Endometrial microvascular endothelial cells (primary cell): ENCODE results near the gene ZNF507. TPM values are rescaled to one million over a fixed set of nuclear protein-coding genes. Genes with fewer than 3 reads are reported as not detected.

Experiments used
- in situ Hi-C: cut with HindIII; loops from 2 replicates; pipeline ENCODE4 v1.10.0; 2017; ENCODE audit warnings: low sequenced_read_pairs, low pct_unique_long_range_greater_than_20kb; ENCODE audit errors: inconsistent ontology term
- total RNA-seq: library from RNA; depleted of rRNA; stranded (reverse); fragments of >200 nt; gene quantifications from one replicate; pipeline ENCODE4 v1.2.3, GENCODE V29; 2015; ENCODE audit errors: inconsistent ontology term

The ZNF507 gene
- total RNA-seq = 8.1 TPM

DNA sequence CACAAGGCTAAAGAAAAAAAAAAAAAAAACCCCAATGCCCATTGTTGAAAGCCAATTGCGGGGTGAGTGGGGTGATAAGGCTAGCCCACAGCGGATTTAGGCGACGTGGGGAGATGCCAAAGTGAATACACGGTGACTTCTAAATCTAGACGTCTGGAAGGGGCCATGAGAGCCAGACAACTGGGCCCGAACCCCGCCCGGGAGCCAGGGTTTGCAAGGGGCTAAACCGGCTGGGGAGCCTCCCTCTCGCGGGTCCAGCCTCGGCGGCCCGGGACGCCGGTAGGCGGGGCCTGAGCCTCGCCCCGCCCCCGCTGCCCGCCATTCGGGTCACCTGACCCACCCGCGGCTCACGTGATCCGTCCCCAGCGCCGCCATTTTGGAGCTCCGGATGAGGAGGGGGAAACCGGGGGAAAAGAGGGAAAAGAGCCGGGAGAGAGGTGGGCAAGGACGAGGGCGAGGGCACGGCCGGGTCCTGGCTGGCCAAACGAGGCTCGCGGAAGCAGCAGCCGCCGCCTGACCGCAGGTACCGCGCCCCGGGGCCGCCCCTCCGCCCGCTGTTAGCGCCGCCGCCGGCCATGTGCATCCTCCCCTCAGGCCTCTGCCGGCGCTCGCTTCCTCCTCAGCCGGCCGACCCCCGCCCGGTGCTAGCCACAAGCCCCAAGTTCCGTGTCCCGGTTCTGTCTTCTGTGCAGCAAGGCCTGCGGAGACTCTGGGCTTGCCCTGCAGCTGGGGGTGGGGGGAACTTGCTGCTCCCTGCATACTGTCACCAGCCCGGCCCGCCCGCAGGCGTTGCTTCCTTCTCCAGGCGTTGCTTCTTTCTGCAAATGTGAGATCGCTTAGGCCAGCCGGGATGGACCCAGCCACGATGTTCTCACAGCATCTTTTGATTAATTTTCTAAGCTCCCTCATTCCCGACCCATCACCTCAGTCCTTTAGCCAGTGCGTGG is at the start of gene ZNF507:
TSS of gene ZNF507 (plus strand) at position 350 of the 947 bp plus-strand sequence. CDS start 7,221 bp downstream, outside the sequence.
- in situ Hi-C loops = no loop called here

DNA sequence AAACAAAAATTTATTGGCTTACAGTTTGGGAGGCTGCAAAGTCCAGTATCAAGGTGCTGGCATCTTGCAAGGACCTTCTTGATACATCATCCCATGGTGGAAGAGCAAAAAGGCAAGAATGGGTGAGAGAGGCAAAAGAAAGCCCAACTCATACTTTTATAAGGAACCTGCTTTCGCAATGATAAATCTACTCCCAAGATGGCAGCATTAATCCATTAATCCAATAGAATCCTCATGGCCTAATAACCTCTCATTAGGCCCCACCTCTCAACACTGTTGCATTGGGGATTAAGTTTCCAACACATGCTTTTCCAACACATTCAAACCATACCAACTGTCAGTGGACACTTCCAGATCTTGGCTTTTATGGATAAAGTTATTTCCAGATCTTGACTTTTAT is 48.7 kb upstream of the ZNF507 start:
- in situ Hi-C loops = no loop called here

DNA sequence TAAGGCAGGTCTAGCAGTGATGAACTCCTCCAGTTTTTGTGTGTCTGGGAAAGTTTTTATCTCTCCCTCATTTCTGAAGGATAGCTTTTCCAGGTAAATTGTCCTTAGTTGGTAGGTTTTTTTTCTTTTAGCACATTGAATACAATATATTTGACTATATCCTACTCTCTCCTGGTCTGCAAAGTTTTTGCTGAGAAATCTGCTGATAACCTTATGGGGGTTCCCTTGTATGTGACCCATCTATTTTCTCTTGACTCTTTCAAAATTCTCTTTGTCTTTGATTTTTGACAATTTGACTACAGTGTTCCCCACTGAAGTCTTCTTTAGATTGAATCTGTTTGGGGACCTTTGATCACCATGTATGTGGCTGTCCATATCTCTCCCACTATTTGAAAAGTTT is 42.6 kb upstream of the ZNF507 start:
- in situ Hi-C loops = no loop called here

GRCh38 chr19:32303193-32303592 is 42.2 kb upstream of the ZNF507 start:
- in situ Hi-C loops = no loop called here

DNA sequence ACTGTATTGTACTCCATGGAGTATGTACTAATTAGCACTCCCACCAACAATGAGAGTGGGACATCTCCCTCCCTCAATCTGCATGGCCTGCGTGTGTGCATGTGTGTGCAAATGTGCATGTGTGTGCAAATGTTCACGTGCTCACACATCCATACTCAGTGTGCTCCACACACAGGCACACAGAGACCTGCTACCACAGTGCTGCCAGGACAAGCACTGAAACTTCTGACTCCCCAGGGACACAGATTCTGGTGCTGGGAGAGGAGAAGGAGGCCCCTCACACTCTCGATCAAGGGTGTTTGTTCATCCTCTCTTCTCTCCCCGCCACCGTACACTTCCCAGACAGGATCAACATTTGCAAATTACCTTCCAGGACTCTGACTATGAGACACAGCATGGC is 37.8 kb upstream of the ZNF507 start:
- in situ Hi-C loops = no loop called here

GRCh38 chr19:32308431-32309077 is 36.9 kb upstream of the ZNF507 start:
- in situ Hi-C loops = no loop called here

DNA sequence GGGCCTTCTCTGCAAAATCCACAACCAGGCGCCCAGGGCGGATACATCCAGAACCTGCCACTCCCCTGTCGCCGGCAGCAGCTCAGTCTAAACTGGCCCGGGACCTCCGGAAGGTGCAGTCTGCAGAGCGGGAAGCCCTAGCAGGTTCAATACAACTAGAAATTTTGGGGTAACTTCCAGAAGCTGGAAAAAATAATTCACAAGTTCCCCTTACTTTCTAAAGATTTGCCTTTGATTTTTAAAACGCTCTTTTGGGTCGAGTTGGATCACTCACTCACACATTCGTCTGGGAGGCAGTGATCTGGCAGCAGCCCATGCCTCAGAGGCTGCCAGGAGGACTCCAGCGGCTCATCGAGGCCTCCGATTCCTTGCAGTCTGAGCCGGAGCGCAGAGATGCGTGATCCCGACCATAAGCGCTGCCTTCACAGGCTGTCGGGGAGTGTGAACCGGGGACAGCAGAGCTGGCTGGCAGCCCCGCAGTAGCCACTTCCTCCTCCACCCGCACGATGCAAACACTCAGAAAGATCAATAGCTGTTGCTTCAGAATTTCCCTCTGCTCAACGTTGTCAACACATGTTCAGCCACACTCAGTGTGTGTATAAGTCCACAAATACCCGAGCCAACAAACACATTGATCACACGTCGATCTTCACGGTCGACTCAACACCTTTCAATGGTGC is 35.6 kb upstream of the ZNF507 start:
- in situ Hi-C loops = no loop called here

DNA sequence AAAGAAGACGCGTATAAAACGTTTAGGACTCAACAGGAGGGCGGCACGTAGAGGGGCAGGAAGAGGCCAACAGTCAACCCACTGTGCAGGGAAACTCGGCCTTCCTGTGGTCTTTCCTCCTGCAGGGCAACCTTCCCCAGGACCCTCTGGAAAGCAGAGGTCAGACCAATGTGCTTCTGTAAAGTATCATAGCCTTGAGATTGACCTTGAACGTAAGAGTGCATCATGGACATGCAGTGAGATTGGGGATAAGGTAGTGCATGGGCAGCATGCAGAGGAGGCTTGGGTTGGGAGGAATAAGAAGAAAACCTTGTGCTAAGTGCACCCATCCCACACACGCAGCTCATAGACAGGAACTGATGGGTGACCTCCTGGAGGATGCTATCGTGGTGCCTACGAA is 34.0 kb upstream of the ZNF507 start:
- in situ Hi-C loops = no loop called here

- in situ Hi-C loops = no loop called here
Observed at GRCh38 chr19:32313569-32314265, 31.7 kb upstream of the ZNF507 start.

GRCh38 chr19:32316034-32316433 is 29.4 kb upstream of the ZNF507 start:
- in situ Hi-C loops = no loop called here

DNA sequence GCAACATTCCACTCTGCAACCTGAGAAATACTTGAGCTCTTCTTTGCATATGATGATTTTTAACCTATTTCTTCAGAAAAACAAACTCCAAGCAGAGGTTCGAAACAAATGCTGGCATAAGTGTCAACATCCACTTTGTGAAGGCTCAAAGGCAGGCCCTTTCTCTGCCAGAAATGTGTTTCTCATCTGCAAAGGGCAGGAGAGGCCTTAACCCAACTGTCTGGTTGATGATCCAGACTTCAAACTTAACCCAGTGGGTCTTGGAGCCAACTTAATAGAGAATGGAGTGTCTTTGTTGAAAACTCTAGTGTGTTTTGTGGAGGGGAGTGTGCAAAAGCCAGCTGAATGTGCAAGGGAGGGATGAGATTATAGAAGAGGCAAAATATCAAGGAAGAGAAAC is 28.3 kb upstream of the ZNF507 start:
- in situ Hi-C loops = no loop called here

DNA sequence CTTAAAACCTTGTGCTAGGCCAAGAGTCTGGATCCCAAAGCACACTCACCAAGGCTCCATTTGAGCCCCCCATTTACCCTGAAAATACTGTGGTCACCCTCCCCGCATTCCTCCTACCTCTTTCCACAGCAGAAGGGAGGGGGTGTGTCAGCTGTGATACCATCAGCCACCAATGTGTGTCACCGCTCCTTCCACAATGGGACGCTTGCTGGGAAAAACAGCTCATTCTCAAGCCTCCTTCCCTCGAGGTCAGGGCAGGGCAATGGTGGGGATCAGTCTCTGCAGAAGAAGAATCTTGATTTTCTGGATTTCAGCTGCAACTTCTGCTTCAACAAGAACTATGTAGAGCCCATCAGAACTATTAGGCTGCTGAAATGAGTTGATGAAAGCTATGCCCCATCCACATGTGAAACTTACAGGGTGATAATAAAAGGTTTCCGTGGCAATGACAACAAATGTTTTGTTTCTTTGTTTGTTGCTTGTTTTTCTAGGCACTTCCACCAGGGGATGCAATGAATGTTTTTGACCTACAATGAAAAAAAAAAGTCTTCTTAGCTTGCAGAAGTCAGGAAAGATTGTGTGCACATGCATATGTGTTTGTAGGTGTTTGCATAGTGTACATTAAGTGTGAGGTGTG is 26.4 kb upstream of the ZNF507 start:
- in situ Hi-C loops = no loop called here

DNA sequence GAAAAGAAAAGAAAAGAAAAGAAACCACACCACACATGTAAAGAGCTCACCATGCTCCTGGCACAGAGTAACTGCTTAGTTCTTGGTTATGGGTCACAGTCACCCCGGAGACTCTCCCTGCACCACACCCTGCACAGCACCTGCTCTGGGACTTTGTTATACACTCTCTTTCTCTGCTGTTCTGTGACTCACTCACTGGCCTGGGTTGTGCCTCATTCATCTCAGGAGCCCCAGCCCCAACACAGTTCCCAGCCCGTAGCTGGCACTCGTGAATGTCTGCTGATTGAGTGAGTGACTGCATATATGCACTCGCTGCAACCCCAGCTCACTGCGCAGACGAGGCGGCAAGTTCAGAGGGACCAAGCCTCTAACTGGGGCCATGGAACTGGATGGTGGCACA is 22.9 kb upstream of the ZNF507 start:
- in situ Hi-C loops = no loop called here

DNA sequence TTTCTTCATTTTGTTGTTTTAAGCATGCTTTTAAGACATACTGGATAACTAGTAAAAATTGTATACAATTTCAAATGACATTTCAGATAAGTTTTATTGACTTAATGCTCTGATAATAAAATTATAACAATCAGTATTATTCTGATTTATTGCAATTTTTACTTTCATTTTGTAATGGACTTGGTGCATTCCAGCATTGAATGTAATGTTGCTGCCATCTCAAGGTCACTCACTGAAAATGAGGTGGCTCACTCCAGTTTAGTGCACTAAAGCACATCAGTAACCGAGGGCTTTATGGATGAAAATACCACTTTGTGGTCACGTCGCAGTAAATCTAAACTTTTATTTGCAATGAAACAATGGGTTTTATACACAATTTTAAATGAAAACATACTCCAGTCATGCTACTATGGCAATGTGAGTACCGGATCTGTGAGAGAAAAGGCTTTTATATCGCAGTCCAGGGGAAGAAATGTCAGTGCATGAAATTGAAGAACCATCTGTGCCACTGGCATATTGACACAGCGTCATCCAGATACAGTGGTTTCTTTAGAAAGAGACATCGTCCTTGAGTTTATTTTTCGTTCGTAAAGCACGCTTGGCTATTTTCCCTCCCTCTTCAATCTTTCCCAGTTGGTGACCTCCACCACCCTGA is 20.7 kb upstream of the ZNF507 start:
- in situ Hi-C loops = no loop called here

DNA sequence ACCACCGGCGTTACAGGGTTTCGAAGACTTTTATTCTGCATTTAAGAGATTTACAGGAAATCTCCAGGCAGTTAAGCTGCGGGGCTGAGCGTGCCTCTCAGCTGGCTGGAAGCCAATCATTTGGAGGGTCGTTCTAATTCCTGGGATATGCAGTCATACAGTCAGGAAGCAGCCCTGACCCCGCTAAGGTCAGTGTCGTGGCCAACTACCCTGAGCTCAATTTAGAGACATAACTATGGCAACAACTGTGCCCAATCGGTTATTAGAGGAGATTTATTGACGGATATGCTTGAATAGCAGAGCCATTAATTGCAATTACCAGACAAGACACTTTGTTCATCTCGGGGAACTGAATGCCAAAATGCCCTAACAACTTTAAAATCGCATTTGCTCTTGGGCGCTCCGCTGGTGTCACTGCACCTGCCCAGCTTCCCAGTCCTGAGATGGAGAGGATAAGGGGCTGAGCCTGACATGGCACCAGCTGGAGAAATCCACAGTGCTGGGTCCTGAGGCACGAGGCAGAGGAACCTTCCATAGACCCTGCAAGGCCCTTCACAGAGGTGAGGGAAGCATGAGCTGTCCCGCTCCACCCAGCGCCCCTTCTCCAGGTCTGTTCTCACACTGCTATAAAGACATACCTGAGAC is 15.1 kb upstream of the ZNF507 start:
- in situ Hi-C loops = no loop called here

DNA sequence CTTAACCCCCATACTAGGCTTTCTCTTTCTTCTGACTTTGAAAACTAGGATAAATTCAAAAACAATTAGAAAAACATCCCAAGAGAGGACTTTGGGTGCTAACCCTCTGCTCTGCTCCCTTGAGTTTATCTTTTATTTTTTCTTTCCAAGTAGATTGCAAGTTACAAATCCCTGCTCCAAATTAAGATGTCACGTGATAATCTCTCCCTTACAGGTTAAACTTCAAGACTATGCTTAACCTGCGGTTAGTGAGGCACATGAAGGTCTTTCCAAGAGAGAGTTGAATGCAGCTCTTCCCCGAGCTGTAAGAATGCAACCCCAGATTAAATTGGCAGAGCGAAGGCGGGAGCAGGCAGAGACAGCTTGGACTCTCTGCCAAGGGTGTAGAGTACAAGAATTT is 12.2 kb upstream of the ZNF507 start:
- in situ Hi-C loops = no loop called here

GRCh38 chr19:32336259-32337083 is 8.9 kb upstream of the ZNF507 start:
- in situ Hi-C loops = no loop called here
